GM23338 (cell line): ENCODE measurements around the gene SPSB4. TPM values are rescaled to one million over a fixed set of nuclear protein-coding genes. Genes with fewer than 3 reads are reported as not detected.

Experiments used
- ATAC-seq: fragments of 200-7000 bp; cut with Tn5 transposase; 3 replicates; pipeline ENCODE4 v1.9.1; 2020
- DNase-seq: peaks from one replicate; pipeline ENCODE4 v3.0.0-alpha.2; 2015; ENCODE audit warnings: low spot score
- H2AFZ ChIP-seq: fragments of 200-600 bp; sonication (generic); 2 replicates; pipeline ENCODE4 v1.8.0; 2016; ENCODE audit warnings: antibody characterized with exemption, mild to moderate bottlenecking, moderate library complexity
- H3F3A ChIP-seq: fragments of 200-600 bp; sonication (generic); replicated peaks from 2 replicates; pipeline ENCODE4 v1.8.0; 2017; ENCODE audit warnings: antibody characterized with exemption, mixed run types, low read depth
- H3K27ac ChIP-seq: fragments of 200-600 bp; sonication (generic); 2 replicates; pipeline ENCODE4 v1.6.1; 2016; ENCODE audit warnings: low read depth
- H3K27me3 ChIP-seq: fragments of 200-600 bp; sonication (generic); 2 replicates; pipeline ENCODE4 v1.8.0; 2016; ENCODE audit warnings: mild to moderate bottlenecking, mixed run types, moderate library complexity; ENCODE audit not compliant: insufficient read depth
- H3K36me3 ChIP-seq: fragments of 200-600 bp; sonication (generic); 2 replicates; pipeline ENCODE4 v1.8.0; 2016; ENCODE audit warnings: mild to moderate bottlenecking; ENCODE audit not compliant: insufficient read depth
- H3K4me1 ChIP-seq: fragments of 200-600 bp; sonication (generic); 2 replicates; pipeline ENCODE4 v1.8.0; 2016; ENCODE audit warnings: mild to moderate bottlenecking, moderate library complexity; ENCODE audit not compliant: insufficient read depth
- H3K4me2 ChIP-seq: fragments of 200-600 bp; sonication (generic); 2 replicates; pipeline ENCODE4 v1.7.1; 2017; ENCODE audit warnings: mixed run types
- H3K4me3 ChIP-seq: fragments of 200-600 bp; sonication (generic); 2 replicates; pipeline ENCODE4 v1.6.1; 2016; ENCODE audit warnings: mixed run types
- H3K79me2 ChIP-seq: fragments of 200-600 bp; sonication (generic); replicated peaks from 2 replicates; pipeline ENCODE4 v1.8.0; 2017; ENCODE audit warnings: mild to moderate bottlenecking; ENCODE audit not compliant: insufficient read depth
- H3K9me2 ChIP-seq: fragments of 200-600 bp; sonication (generic); 2 replicates; pipeline ENCODE4 v1.8.0; 2017; ENCODE audit not compliant: insufficient read depth
- H4K20me1 ChIP-seq: fragments of 200-600 bp; sonication (generic); replicated peaks from 2 replicates; pipeline ENCODE4 v1.8.0; 2017; ENCODE audit warnings: mild to moderate bottlenecking; ENCODE audit not compliant: insufficient read depth
- H3K27ac Mint-ChIP-seq: 2 replicates; pipeline ENCODE4 v1.8.0; 2020; ENCODE audit warnings: inconsistent platforms, mild to moderate bottlenecking, moderate library complexity, mixed read lengths
- H3K27me3 Mint-ChIP-seq: 3 replicates; pipeline ENCODE4 v1.8.0; 2022; ENCODE audit warnings: low read depth, mild to moderate bottlenecking, moderate library complexity, mixed read lengths, inconsistent platforms; ENCODE audit not compliant: insufficient read depth, poor library complexity
- H3K36me3 Mint-ChIP-seq: 3 replicates; pipeline ENCODE4 v1.8.0; 2021; ENCODE audit warnings: low read depth, mild to moderate bottlenecking, inconsistent platforms, moderate library complexity, mixed read lengths
- H3K4me1 Mint-ChIP-seq: 3 replicates; pipeline ENCODE4 v1.8.0; 2020; ENCODE audit warnings: mild to moderate bottlenecking, inconsistent platforms, mixed read lengths
- H3K4me3 Mint-ChIP-seq: 3 replicates; pipeline ENCODE4 v1.8.0; 2021; ENCODE audit warnings: moderate library complexity, mild to moderate bottlenecking, inconsistent platforms, mixed read lengths
- H3K9me3 Mint-ChIP-seq: 3 replicates; pipeline ENCODE4 v1.8.0; 2020; ENCODE audit warnings: moderate library complexity, mild to moderate bottlenecking, inconsistent platforms, mixed read lengths
- CREB1 ChIP-seq: fragments of 250-450 bp; sonication (Bioruptor Pico); IDR thresholded peaks from 2 replicates; pipeline ENCODE4 v1.5.0; 2020; ENCODE audit warnings: low read depth, mild to moderate bottlenecking, moderate library complexity
- CTCF ChIP-seq, 2 experiments: fragments of 200-600 bp in 1 of 2; sonication (generic) in 1 of 2; conservative IDR thresholded peaks; 2 replicates each; pipeline versions ENCODE4 v1.5.1 to v1.6.1; 2016 to 2017; ENCODE audit warnings: antibody characterized with exemption in 2 of 2, low read depth in 2 of 2, mild to moderate bottlenecking in 2 of 2, moderate library complexity in 1 of 2
- ETS1 ChIP-seq: IDR thresholded peaks from 2 replicates; pipeline ENCODE4 v1.6.1; 2016; ENCODE audit warnings: antibody characterized with exemption
- EZH2 ChIP-seq: fragments of 200-600 bp; sonication (generic); IDR thresholded peaks from one replicate; pipeline ENCODE4 v1.8.0; 2017; ENCODE audit warnings: antibody characterized with exemption, mild to moderate bottlenecking, low read depth; ENCODE audit not compliant: unreplicated experiment
- EZH2phosphoT487 ChIP-seq: fragments of 200-600 bp; sonication (generic); IDR thresholded peaks from one replicate; pipeline ENCODE4 v1.8.1; 2018; ENCODE audit warnings: antibody characterized with exemption; ENCODE audit not compliant: unreplicated experiment
- JUNB ChIP-seq: IDR thresholded peaks from one replicate; pipeline ENCODE4 v1.6.1; 2016; ENCODE audit warnings: antibody characterized with exemption; ENCODE audit not compliant: unreplicated experiment
- NANOG ChIP-seq: IDR thresholded peaks from 2 replicates; pipeline ENCODE4 v1.6.1; 2016; ENCODE audit warnings: antibody characterized with exemption, borderline replicate concordance
- POLR2AphosphoS5 ChIP-seq: IDR thresholded peaks from 2 replicates; pipeline ENCODE4 v1.6.1; 2016; ENCODE audit warnings: antibody characterized with exemption, low read depth
- REST ChIP-seq: IDR thresholded peaks from one replicate; pipeline ENCODE4 v1.6.1; 2018; ENCODE audit warnings: antibody characterized with exemption; ENCODE audit not compliant: unreplicated experiment
- STAT1 ChIP-seq: IDR thresholded peaks from one replicate; pipeline ENCODE4 v1.6.1; 2016; ENCODE audit warnings: antibody characterized with exemption; ENCODE audit not compliant: unreplicated experiment
- ZNF114 ChIP-seq: fragments of 250-450 bp; sonication (Bioruptor Pico); IDR thresholded peaks from 2 replicates; pipeline ENCODE4 v1.5.0; 2020; ENCODE audit warnings: mild to moderate bottlenecking, moderate library complexity
- ZNF331 ChIP-seq: fragments of 250-450 bp; sonication (Bioruptor Pico); IDR thresholded peaks from 2 replicates; pipeline ENCODE4 v1.5.0; 2020; ENCODE audit warnings: low read depth, mild to moderate bottlenecking, moderate library complexity
- ZNF462 ChIP-seq: fragments of 250-450 bp; sonication (Bioruptor Pico); IDR thresholded peaks from 2 replicates; pipeline ENCODE4 v1.5.0; 2020; ENCODE audit warnings: mild to moderate bottlenecking, moderate library complexity
- polyA plus RNA-seq: library from polyadenylated mRNA; unstranded; fragments of >200 nt; fragmentation: Nextera tagmentation; extraction: Ambion mirVana; gene quantifications from 2 replicates; pipeline ENCODE4 v1.2.1, GENCODE V29; 2016
- total RNA-seq: library from RNA; depleted of rRNA; stranded (reverse); fragments of >200 nt; shearing (Covaris generic); gene quantifications from 2 replicates; pipeline ENCODE4 v1.2.3, GENCODE V29; 2014

Gene SPSB4
- total and polyA plus RNA-seq, 2 experiments from 2014 or later = 6.7 to 25.9 TPM

GRCh38 chr3:141091426-141091825, 40.3 kb downstream of the SPSB4 start:
- no peak overlapping the region for H3K27ac ChIP-seq
- no peaks in the 10 kb centered on the region for H3K9me3 Mint-ChIP-seq
- H3K4me1 ChIP-seq = peaks cover 20% of the 10 kb centered on the region
- H3K4me3 ChIP-seq = no peak overlapping the region
- ATAC-seq (no peak), DNase-seq (no peak)
- no peaks in the 10 kb centered on the region for H3K27me3 ChIP-seq
- H3K27ac Mint-ChIP-seq = no peak overlapping the region
- 0 out of 2 replicates have a peak, but pooled peaks cover 3% of the 10 kb centered on the region for H3K79me2 ChIP-seq
- no peaks in the 10 kb centered on the region for H3F3A ChIP-seq
- no peak overlapping the region for H3K4me3 Mint-ChIP-seq
- TF ChIP-seq ZNF331 (CRISPR knock-in tag) = no peak
- no peak for TF ChIP-seq NANOG
- no peak for TF ChIP-seq STAT1
- TF ChIP-seq ZNF114 (CRISPR knock-in tag) = no peak
- TF ChIP-seq JUNB = no peak
- TF ChIP-seq EZH2phosphoT487 = no peak
- TF ChIP-seq REST = no peak
- TF ChIP-seq CREB1 (CRISPR knock-in tag) = no peak
- TF ChIP-seq EZH2 = no peak
- no peak for TF ChIP-seq ZNF462 (CRISPR knock-in tag)
- no peak for TF ChIP-seq POLR2AphosphoS5
- no peak for TF ChIP-seq ETS1
- no peak for TF ChIP-seq CTCF (conservative IDR thresholded peaks at IDR 0.05; ENCODE audit: low read depth in 2 of 2)
- H3K4me1 Mint-ChIP-seq = peaks cover 64% of the 10 kb centered on the region
- no peaks in the 10 kb centered on the region; the same call in 1 of the 2 replicates for H4K20me1 ChIP-seq
- H3K4me2 ChIP-seq = no peak overlapping the region
- no peaks in the 10 kb centered on the region for H3K36me3 Mint-ChIP-seq
- H3K9me2 ChIP-seq = peaks cover 3% of the 10 kb centered on the region; the same call in 1 of the 2 replicates
- H3K36me3 ChIP-seq = no peaks in the 10 kb centered on the region
- no peak overlapping the region for H2AFZ ChIP-seq
- peaks cover 13% of the 10 kb centered on the region for H3K27me3 Mint-ChIP-seq
